Karpas-422 (cell line): Measurements from ENCODE around the gene PIK3C3. TPM values are rescaled to one million over a fixed set of nuclear protein-coding genes. Genes with fewer than 3 reads are reported as not detected.

Experiments used
- DNase-seq: peaks from one replicate; pipeline ENCODE4 v3.0.0-alpha.2; 2015
- H2AFZ ChIP-seq: fragments of 200-600 bp; sonication (generic); 2 replicates; pipeline ENCODE4 v1.6.1; 2014; ENCODE audit warnings: antibody characterized with exemption, low read length, mixed read lengths
- H3K27ac ChIP-seq: fragments of 200-600 bp; sonication (generic); 2 replicates; pipeline ENCODE4 v1.5.1; 2014; ENCODE audit warnings: mild to moderate bottlenecking, low read length, moderate library complexity
- H3K27me3 ChIP-seq: fragments of 200-600 bp; sonication (generic); 2 replicates; pipeline ENCODE4 v1.6.1; 2014; ENCODE audit warnings: low read length, mixed read lengths
- H3K36me3 ChIP-seq: fragments of 200-600 bp; sonication (generic); 2 replicates; pipeline ENCODE4 v1.6.1; 2014; ENCODE audit warnings: low read length, mixed read lengths; ENCODE audit not compliant: insufficient read depth
- H3K4me1 ChIP-seq: fragments of 200-600 bp; sonication (generic); 2 replicates; pipeline ENCODE4 v1.6.1; 2014; ENCODE audit warnings: mild to moderate bottlenecking, low read length, mixed read lengths
- H3K4me2 ChIP-seq: fragments of 200-600 bp; sonication (generic); 2 replicates; pipeline ENCODE4 v1.6.1; 2014; ENCODE audit warnings: low read length, low read depth, mild to moderate bottlenecking; ENCODE audit not compliant: poor library complexity, severe bottlenecking
- H3K4me3 ChIP-seq: fragments of 200-600 bp; sonication (generic); 2 replicates; pipeline ENCODE4 v1.5.1; 2014; ENCODE audit warnings: mild to moderate bottlenecking, antibody characterized with exemption, low read length, mixed read lengths
- H3K79me2 ChIP-seq: fragments of 200-600 bp; sonication (generic); 2 replicates; pipeline ENCODE4 v1.6.1; 2014; ENCODE audit warnings: mild to moderate bottlenecking, low read length, mixed read lengths
- H3K9ac ChIP-seq: fragments of 200-600 bp; sonication (generic); 2 replicates; pipeline ENCODE4 v1.6.0; 2014; ENCODE audit warnings: low read length
- H3K9me2 ChIP-seq: fragments of 200-600 bp; sonication (generic), shearing (Covaris generic); replicated peaks from 2 replicates; pipeline ENCODE4 v1.6.0; 2014; ENCODE audit warnings: mild to moderate bottlenecking, low read length, moderate library complexity; ENCODE audit not compliant: insufficient read depth
- H3K9me3 ChIP-seq: fragments of 300-700, 200-600 bp; sonication (generic); 2 replicates; pipeline ENCODE4 v1.6.1; 2014; ENCODE audit warnings: low read length, mixed read lengths
- H4K20me1 ChIP-seq: fragments of 200-600 bp; sonication (generic); 2 replicates; pipeline ENCODE4 v1.6.1; 2014; ENCODE audit warnings: mild to moderate bottlenecking, antibody characterized with exemption, low read length, low read depth; ENCODE audit not compliant: insufficient read depth
- total RNA-seq: library from RNA; depleted of rRNA; stranded (reverse); fragments of >200 nt; shearing (Covaris generic); gene quantifications from 2 replicates; pipeline ENCODE4 v1.2.3, GENCODE V29; 2014; ENCODE audit warnings: low replicate concordance

PIK3C3 gene
- total RNA-seq, 1 experiment from 2014 or later, result 61.1 TPM

- Histone ChIP-seq H3K4me1 (peaks cover 10% of the 10 kb centered on the region), H3K27ac (no peak overlapping the region), H3K4me2 (no peak overlapping the region)
Measured at GRCh38 chr18:41972067-41972925, 17.3 kb downstream of the PIK3C3 start.

GRCh38 chr18:41973983-41974382 lies 18.9 kb downstream of the PIK3C3 start:
- Histone ChIP-seq H3K36me3 (peaks cover 50% of the 10 kb centered on the region), H3K4me1 (peaks cover 10% of the 10 kb centered on the region), H4K20me1 (no peaks in the 10 kb centered on the region), H2AFZ (no peak overlapping the region), H3K9me3 (no peaks in the 10 kb centered on the region), H3K9ac (no peak overlapping the region), H3K9me2 (no peaks in the 10 kb centered on the region), H3K4me3 (no peak overlapping the region), H3K27me3 (no peaks in the 10 kb centered on the region), H3K27ac (no peak overlapping the region), H3K4me2 (no peak overlapping the region), H3K79me2 (peaks cover 84% of the 10 kb centered on the region)
- no peak for DNase-seq

More at GRCh38 chr18:41972067-41972925, 17.3 kb downstream of the PIK3C3 start:
- H3K36me3 ChIP-seq, result peaks cover 58% of the 10 kb centered on the region; the same call in 1 of the 2 replicates
- H2AFZ ChIP-seq, result no peak overlapping the region
- H3K9me3 ChIP-seq, result no peaks in the 10 kb centered on the region
- H3K79me2 ChIP-seq, result peaks cover 87% of the 10 kb centered on the region
- no peaks in the 10 kb centered on the region for H3K27me3 ChIP-seq
- no peak for DNase-seq
- H3K9ac ChIP-seq, result no peak overlapping the region
- no peak overlapping the region for H3K4me3 ChIP-seq
- no peaks in the 10 kb centered on the region for H4K20me1 ChIP-seq
- H3K9me2 ChIP-seq, result no peaks in the 10 kb centered on the region

- H2AFZ ChIP-seq, result no peak overlapping the region
- no peaks in the 10 kb centered on the region for H4K20me1 ChIP-seq
- H3K27me3 ChIP-seq, result no peaks in the 10 kb centered on the region
- no peak overlapping the region for H3K27ac ChIP-seq
- H3K79me2 ChIP-seq, result peaks cover 85% of the 10 kb centered on the region
- H3K4me1 ChIP-seq, result peaks cover 10% of the 10 kb centered on the region
- H3K36me3 ChIP-seq, result peaks cover 49% of the 10 kb centered on the region
- H3K4me2 ChIP-seq, result no peak overlapping the region
- H3K9me2 ChIP-seq, result no peaks in the 10 kb centered on the region
- no peak for DNase-seq
- no peaks in the 10 kb centered on the region for H3K9me3 ChIP-seq
- no peak overlapping the region for H3K9ac ChIP-seq
- H3K4me3 ChIP-seq, result no peak overlapping the region
Measured at GRCh38 chr18:41974796-41975201, 19.8 kb downstream of the PIK3C3 start.

GRCh38 chr18:41975284-41975683 lies 20.2 kb downstream of the PIK3C3 start:
- Histone ChIP-seq H3K9ac (no peak overlapping the region), H3K4me3 (no peak overlapping the region), H3K9me2 (no peaks in the 10 kb centered on the region), H3K27me3 (no peaks in the 10 kb centered on the region), H4K20me1 (no peaks in the 10 kb centered on the region), H3K79me2 (peaks cover 85% of the 10 kb centered on the region), H3K9me3 (no peaks in the 10 kb centered on the region), H3K27ac (no peak overlapping the region), H3K4me1 (peaks cover 10% of the 10 kb centered on the region), H3K36me3 (peaks cover 50% of the 10 kb centered on the region), H3K4me2 (no peak overlapping the region), H2AFZ (no peak overlapping the region)
- DNase-seq, result no peak

GRCh38 chr18:41977233-41977632 lies 22.2 kb downstream of the PIK3C3 start:
- H3K4me3 ChIP-seq, result no peak overlapping the region
- no peaks in the 10 kb centered on the region for H4K20me1 ChIP-seq
- no peak for DNase-seq
- H3K9me3 ChIP-seq, result no peaks in the 10 kb centered on the region
- H3K9me2 ChIP-seq, result no peaks in the 10 kb centered on the region
- no peak overlapping the region for H3K9ac ChIP-seq
- H3K36me3 ChIP-seq, result peaks cover 47% of the 10 kb centered on the region
- no peaks in the 10 kb centered on the region for H3K27me3 ChIP-seq
- H3K27ac ChIP-seq, result no peak overlapping the region
- peaks cover 15% of the 10 kb centered on the region for H3K4me1 ChIP-seq
- no peak overlapping the region for H3K4me2 ChIP-seq
- no peak overlapping the region for H2AFZ ChIP-seq
- peaks cover 89% of the 10 kb centered on the region for H3K79me2 ChIP-seq

- no peaks in the 10 kb centered on the region for H3K9me3 ChIP-seq
- no peak for DNase-seq
- peaks cover 26% of the 10 kb centered on the region for H3K36me3 ChIP-seq
- H3K4me1 ChIP-seq, result peaks cover 12% of the 10 kb centered on the region
- no peaks in the 10 kb centered on the region for H4K20me1 ChIP-seq
- H3K27me3 ChIP-seq, result no peaks in the 10 kb centered on the region
- H3K9ac ChIP-seq, result no peak overlapping the region
- no peaks in the 10 kb centered on the region for H3K9me2 ChIP-seq
- H3K27ac ChIP-seq, result no peak overlapping the region
- H2AFZ ChIP-seq, result no peak overlapping the region
- no peak overlapping the region for H3K4me3 ChIP-seq
- H3K4me2 ChIP-seq, result no peak overlapping the region
- peaks cover 84% of the 10 kb centered on the region for H3K79me2 ChIP-seq
Measured at GRCh38 chr18:41982942-41983660, 28.1 kb downstream of the PIK3C3 start.

GRCh38 chr18:41985914-41986313 lies 30.9 kb downstream of the PIK3C3 start:
- no peak overlapping the region for H3K4me3 ChIP-seq
- no peak overlapping the region for H3K4me2 ChIP-seq
- no peaks in the 10 kb centered on the region for H4K20me1 ChIP-seq
- H3K9me3 ChIP-seq, result no peaks in the 10 kb centered on the region
- H3K79me2 ChIP-seq, result peaks cover 64% of the 10 kb centered on the region
- peaks cover 13% of the 10 kb centered on the region; the same call in 1 of the 2 replicates for H3K36me3 ChIP-seq
- no peaks in the 10 kb centered on the region for H3K27me3 ChIP-seq
- H3K27ac ChIP-seq, result no peak overlapping the region
- H2AFZ ChIP-seq, result no peak overlapping the region
- no peak for DNase-seq
- H3K9me2 ChIP-seq, result no peaks in the 10 kb centered on the region
- H3K9ac ChIP-seq, result no peak overlapping the region
- H3K4me1 ChIP-seq, result peaks cover 12% of the 10 kb centered on the region

GRCh38 chr18:41989508-41989907 lies 34.5 kb downstream of the PIK3C3 start:
- no peaks in the 10 kb centered on the region for H3K4me1 ChIP-seq
- H3K4me3 ChIP-seq, result no peak overlapping the region
- DNase-seq, result no peak
- H4K20me1 ChIP-seq, result no peaks in the 10 kb centered on the region
- H3K9ac ChIP-seq, result no peak overlapping the region
- H3K36me3 ChIP-seq, result peaks cover 34% of the 10 kb centered on the region
- no peak overlapping the region for H2AFZ ChIP-seq
- H3K27ac ChIP-seq, result no peak overlapping the region
- no peaks in the 10 kb centered on the region for H3K9me2 ChIP-seq
- peaks cover 38% of the 10 kb centered on the region for H3K79me2 ChIP-seq
- no peaks in the 10 kb centered on the region for H3K27me3 ChIP-seq
- no peak overlapping the region for H3K4me2 ChIP-seq
- H3K9me3 ChIP-seq, result no peaks in the 10 kb centered on the region
